ENCODE data around the gene RCAN1. TPM values are rescaled to one million over a fixed set of nuclear protein-coding genes. Genes with fewer than 3 reads are reported as not detected.

RCAN1 gene
- total RNA-seq, 4 donors from 2014 or later: 20.5 to 50.3 (median 26.2) TPM

GRCh38 chr21:34554227-34554626 is 60.7 kb downstream of the RCAN1 start:
- no peak for DNase-seq
- no peaks in the 10 kb centered on the region for H3K36me3 ChIP-seq
- H3K4me1 ChIP-seq: peaks cover 0 to 19% (median 0%) of the 10 kb centered on the region in 4 donors
- TF ChIP-seq CTCF (IDR thresholded peaks at IDR 0.05) (no peak), POLR2A (IDR thresholded peaks at IDR 0.05) (no peak)
- no peak overlapping the region for H3K4me3 ChIP-seq
- no peaks in the 10 kb centered on the region for H3K9me3 ChIP-seq
- no peaks in the 10 kb centered on the region for H3K27me3 ChIP-seq
- no peak overlapping the region for H3K27ac ChIP-seq

- H3K36me3 ChIP-seq: no peaks in the 10 kb centered on the region
- H3K4me1 ChIP-seq: peaks cover 0 to 19% (median 0%) of the 10 kb centered on the region in 4 donors
- no peaks in the 10 kb centered on the region for H3K27me3 ChIP-seq
- H3K4me3 ChIP-seq: no peak overlapping the region
- peak overlapping the region in 2 of 4 donors; percentile 5 to 13 for H3K27ac ChIP-seq
- DNase-seq: no peak
- no peaks in the 10 kb centered on the region for H3K9me3 ChIP-seq
- TF ChIP-seq CTCF (IDR thresholded peaks at IDR 0.05) (no peak), POLR2A (IDR thresholded peaks at IDR 0.05) (no peak)
Observed at GRCh38 chr21:34553151-34553952, 61.6 kb downstream of the RCAN1 start.

- Histone ChIP-seq H3K27ac (peak overlapping the region in 1 of 4 donors; percentile 13), H3K36me3 (no peaks in the 10 kb centered on the region), H3K4me1 (peaks cover 0 to 19% (median 0%) of the 10 kb centered on the region in 4 donors), H3K27me3 (no peaks in the 10 kb centered on the region), H3K9me3 (no peaks in the 10 kb centered on the region), H3K4me3 (no peak overlapping the region)
- DNase-seq: no peak
- no peak for TF ChIP-seq CTCF (IDR thresholded peaks at IDR 0.05)
- TF ChIP-seq POLR2A (IDR thresholded peaks at IDR 0.05): no peak
Observed at GRCh38 chr21:34552360-34553098, 62.4 kb downstream of the RCAN1 start.

GRCh38 chr21:34550182-34550799 is 64.6 kb downstream of the RCAN1 start:
- peaks cover 0 to 26% (median 0%) of the 10 kb centered on the region in 4 donors for H3K4me1 ChIP-seq
- TF ChIP-seq POLR2A (IDR thresholded peaks at IDR 0.05) (no peak), CTCF (IDR thresholded peaks at IDR 0.05) (no peak)
- DNase-seq: no peak

GRCh38 chr21:34548781-34549376 is 66.0 kb downstream of the RCAN1 start:
- peaks cover 0 to 40% (median under 1%) of the 10 kb centered on the region in 4 donors for H3K4me1 ChIP-seq
- DNase-seq: no peak
- no peaks in the 10 kb centered on the region for H3K27me3 ChIP-seq
- no peaks in the 10 kb centered on the region for H3K9me3 ChIP-seq
- H3K27ac ChIP-seq: no peak overlapping the region
- no peak for TF ChIP-seq POLR2A (IDR thresholded peaks at IDR 0.05)
- no peak for TF ChIP-seq CTCF (IDR thresholded peaks at IDR 0.05)
- H3K36me3 ChIP-seq: no peaks in the 10 kb centered on the region
- no peak overlapping the region for H3K4me3 ChIP-seq

More at GRCh38 chr21:34550182-34550799, 64.6 kb downstream of the RCAN1 start:
- Histone ChIP-seq H3K9me3 (no peaks in the 10 kb centered on the region), H3K27me3 (no peaks in the 10 kb centered on the region), H3K36me3 (no peaks in the 10 kb centered on the region), H3K27ac (no peak overlapping the region), H3K4me3 (no peak overlapping the region)
